Loucy (cell line): Measurements from ENCODE around the gene P2RX2.

Experiments used
- H2AFZ ChIP-seq: fragments of 200-600 bp; sonication (generic); 2 replicates; pipeline ENCODE4 v1.6.0; 2016; ENCODE audit warnings: antibody characterized with exemption, mild to moderate bottlenecking, low read length, moderate library complexity
- H3F3A ChIP-seq: fragments of 200-600 bp; 2 replicates; pipeline ENCODE4 v1.6.0; 2016; ENCODE audit warnings: antibody characterized with exemption, low read depth, mild to moderate bottlenecking
- H3K27me3 ChIP-seq: fragments of 200-600 bp; sonication (generic); 2 replicates; pipeline ENCODE4 v1.6.1; 2014; ENCODE audit warnings: low read length, mild to moderate bottlenecking; ENCODE audit not compliant: insufficient read depth, poor library complexity, severe bottlenecking
- H3K36me3 ChIP-seq: fragments of 200-600 bp; sonication (generic); 2 replicates; pipeline ENCODE4 v1.6.1; 2016; ENCODE audit warnings: low read length; ENCODE audit not compliant: insufficient read depth
- H3K4me1 ChIP-seq: fragments of 200-600 bp; sonication (generic); 2 replicates; pipeline ENCODE4 v1.5.1; 2014; ENCODE audit warnings: low read length, mild to moderate bottlenecking; ENCODE audit not compliant: insufficient read depth, poor library complexity, severe bottlenecking
- H3K4me2 ChIP-seq: fragments of 200-600 bp; sonication (generic); 2 replicates; pipeline ENCODE4 v1.6.0; 2014; ENCODE audit warnings: antibody characterized with exemption, low read length, low read depth, mild to moderate bottlenecking; ENCODE audit not compliant: poor library complexity, severe bottlenecking
- H3K4me3 ChIP-seq: fragments of 200-600 bp; sonication (generic); 2 replicates; pipeline ENCODE4 v1.5.1; 2014; ENCODE audit warnings: low read length, mild to moderate bottlenecking, mixed read lengths; ENCODE audit not compliant: poor library complexity, severe bottlenecking
- H3K79me2 ChIP-seq: fragments of 200-600 bp; sonication (generic); 2 replicates; pipeline ENCODE4 v1.6.1; 2014; ENCODE audit warnings: low read length; ENCODE audit not compliant: insufficient read depth
- H3K9ac ChIP-seq: fragments of 200-600 bp; sonication (generic); 2 replicates; pipeline ENCODE4 v1.6.0; 2014; ENCODE audit warnings: mild to moderate bottlenecking, low read depth, low read length, moderate library complexity; ENCODE audit not compliant: poor library complexity, severe bottlenecking
- H3K9me2 ChIP-seq: fragments of 200-600 bp; sonication (generic); replicated peaks from 2 replicates; pipeline ENCODE4 v1.6.1; 2016; ENCODE audit warnings: low read depth, low read length, mixed read lengths
- H3K9me3 ChIP-seq: fragments of 200-600 bp; sonication (generic); 2 replicates; pipeline ENCODE4 v1.6.1; 2014; ENCODE audit warnings: mild to moderate bottlenecking, antibody characterized with exemption, low read length, low read depth; ENCODE audit not compliant: insufficient read depth
- H4K20me1 ChIP-seq: fragments of 200-600 bp; sonication (generic); 2 replicates; pipeline ENCODE4 v1.6.0; 2014; ENCODE audit warnings: antibody characterized with exemption, low read length, mild to moderate bottlenecking; ENCODE audit not compliant: insufficient read depth, poor library complexity, severe bottlenecking
- EZH2phosphoT487 ChIP-seq: fragments of 200-600 bp; IDR thresholded peaks from 2 replicates; pipeline ENCODE4 v1.6.1; 2018; ENCODE audit warnings: antibody characterized with exemption, mild to moderate bottlenecking, moderate library complexity, borderline replicate concordance
- TF ChIP-seq, protein P1 (sequence below): fragments of 200-600 bp; sonication (generic); conservative IDR thresholded peaks from 2 replicates; pipeline ENCODE4 v1.5.1; 2014; ENCODE audit warnings: mild to moderate bottlenecking, antibody characterized with exemption, low read length

The P2RX2 gene

DNA sequence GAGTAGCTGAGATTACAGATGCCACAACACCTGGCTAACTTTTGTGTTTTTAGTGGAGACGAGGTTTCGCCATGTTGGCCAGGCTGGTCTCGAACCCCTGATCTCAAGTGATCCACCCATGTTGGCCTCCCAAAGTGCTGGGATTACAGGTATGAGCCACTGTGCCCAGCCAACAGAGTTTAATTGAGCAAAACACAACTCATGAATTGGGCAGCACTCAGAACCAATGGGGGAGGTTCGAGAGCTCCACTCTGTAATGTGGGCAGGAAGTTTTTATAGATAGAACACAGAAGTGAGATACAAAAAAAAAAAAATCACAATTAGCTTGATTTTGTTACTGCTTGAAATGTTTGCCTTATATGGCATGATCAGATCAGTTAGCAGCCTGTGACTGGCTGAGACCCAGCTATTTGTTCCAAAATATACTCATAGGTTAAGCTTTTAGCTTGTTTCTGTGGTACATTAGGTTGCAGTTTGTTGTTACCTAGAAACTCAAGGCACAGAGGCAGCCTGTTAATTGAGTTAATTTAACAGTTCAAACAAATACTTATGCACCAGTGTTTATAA lies 1.4 kb upstream of the P2RX2 start:
- no peak overlapping the region for H3K4me3 ChIP-seq
- H3F3A ChIP-seq: no peaks in the 10 kb centered on the region
- peaks cover 15% of the 10 kb centered on the region; the same call in 1 of the 2 replicates for H3K9me3 ChIP-seq
- H3K36me3 ChIP-seq: no peaks in the 10 kb centered on the region
- no peak overlapping the region for H2AFZ ChIP-seq
- no peaks in the 10 kb centered on the region for H3K79me2 ChIP-seq
- H3K4me1 ChIP-seq: peaks cover 3% of the 10 kb centered on the region
- TF ChIP-seq EZH2phosphoT487: no peak
- TF ChIP-seq, protein P1, sequence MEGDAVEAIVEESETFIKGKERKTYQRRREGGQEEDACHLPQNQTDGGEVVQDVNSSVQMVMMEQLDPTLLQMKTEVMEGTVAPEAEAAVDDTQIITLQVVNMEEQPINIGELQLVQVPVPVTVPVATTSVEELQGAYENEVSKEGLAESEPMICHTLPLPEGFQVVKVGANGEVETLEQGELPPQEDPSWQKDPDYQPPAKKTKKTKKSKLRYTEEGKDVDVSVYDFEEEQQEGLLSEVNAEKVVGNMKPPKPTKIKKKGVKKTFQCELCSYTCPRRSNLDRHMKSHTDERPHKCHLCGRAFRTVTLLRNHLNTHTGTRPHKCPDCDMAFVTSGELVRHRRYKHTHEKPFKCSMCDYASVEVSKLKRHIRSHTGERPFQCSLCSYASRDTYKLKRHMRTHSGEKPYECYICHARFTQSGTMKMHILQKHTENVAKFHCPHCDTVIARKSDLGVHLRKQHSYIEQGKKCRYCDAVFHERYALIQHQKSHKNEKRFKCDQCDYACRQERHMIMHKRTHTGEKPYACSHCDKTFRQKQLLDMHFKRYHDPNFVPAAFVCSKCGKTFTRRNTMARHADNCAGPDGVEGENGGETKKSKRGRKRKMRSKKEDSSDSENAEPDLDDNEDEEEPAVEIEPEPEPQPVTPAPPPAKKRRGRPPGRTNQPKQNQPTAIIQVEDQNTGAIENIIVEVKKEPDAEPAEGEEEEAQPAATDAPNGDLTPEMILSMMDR: no peak
- no peak overlapping the region for H3K4me2 ChIP-seq
- H3K27me3 ChIP-seq: no peaks in the 10 kb centered on the region
- H4K20me1 ChIP-seq: no peaks in the 10 kb centered on the region
- no peak overlapping the region for H3K9ac ChIP-seq
- H3K9me2 ChIP-seq: no peaks in the 10 kb centered on the region

DNA sequence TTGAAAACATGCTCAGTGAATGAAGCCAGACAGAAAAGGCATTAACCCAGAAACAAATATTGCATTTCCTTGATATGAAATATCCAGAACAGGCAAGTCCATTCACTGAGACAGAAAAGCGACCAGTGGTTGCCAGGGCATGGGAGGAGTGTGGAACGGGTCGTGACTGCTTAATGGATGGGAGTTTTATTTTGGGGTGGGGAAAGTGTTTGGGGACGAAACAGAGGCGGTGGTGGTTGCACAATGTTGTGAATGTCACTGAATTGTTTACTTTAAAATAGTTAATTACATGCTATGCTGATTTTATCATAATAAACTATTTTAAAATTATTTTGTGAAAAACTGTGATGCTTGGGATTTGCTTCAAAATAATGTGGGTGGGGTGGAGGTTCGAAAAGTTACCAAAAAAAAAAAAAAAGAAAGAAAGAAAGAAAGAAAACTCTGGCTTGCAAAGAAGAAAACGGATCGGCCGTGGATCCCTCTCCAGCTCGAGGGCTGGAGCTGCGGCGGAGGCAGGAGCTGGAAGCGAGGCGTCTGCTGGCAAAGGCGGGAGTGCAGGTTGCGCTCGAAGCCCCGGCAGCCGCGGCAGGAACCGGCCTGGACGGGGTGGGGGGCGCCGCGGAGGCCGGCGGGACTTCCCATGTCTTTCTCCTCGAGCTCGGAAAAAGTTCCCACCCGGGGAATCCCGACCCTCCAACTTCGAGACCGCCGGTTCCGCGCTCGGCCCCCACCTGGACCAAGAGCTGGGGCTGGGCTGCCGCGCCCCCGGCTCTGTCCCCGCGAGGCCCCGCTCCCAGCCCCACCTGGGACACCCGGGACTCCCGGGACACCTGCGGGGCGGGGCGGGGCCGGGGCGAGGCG lies 524 bp upstream of the P2RX2 start:
- Histone ChIP-seq H3K36me3 (no peaks in the 10 kb centered on the region; the same call in 1 of the 2 replicates), H2AFZ (no peak overlapping the region), H3K4me2 (no peak overlapping the region), H3K4me3 (no peak overlapping the region), H3K4me1 (peaks cover 3% of the 10 kb centered on the region), H4K20me1 (no peaks in the 10 kb centered on the region), H3K9me2 (no peaks in the 10 kb centered on the region), H3K9me3 (peaks cover 15% of the 10 kb centered on the region; the same call in 1 of the 2 replicates), H3K9ac (no peak overlapping the region), H3F3A (no peaks in the 10 kb centered on the region), H3K79me2 (no peaks in the 10 kb centered on the region), H3K27me3 (no peaks in the 10 kb centered on the region)
- TF ChIP-seq, protein P1: no peak

DNA sequence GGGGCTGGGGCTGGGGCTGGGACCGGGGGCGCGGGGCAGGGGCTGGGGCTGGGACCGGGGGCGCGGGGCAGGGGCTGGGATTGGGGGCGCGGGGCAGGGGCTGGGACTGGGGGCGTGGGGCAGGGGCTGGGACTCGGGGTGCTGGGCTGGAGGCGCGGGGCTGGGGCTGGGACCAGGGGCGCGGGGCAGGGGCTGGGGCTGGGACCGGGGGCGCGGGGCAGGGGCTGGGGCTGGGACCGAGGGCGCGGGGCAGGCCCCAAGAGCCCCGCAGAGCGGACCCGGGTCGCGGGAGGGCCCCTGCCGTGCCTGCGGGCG lies 452 bp downstream of the P2RX2 start:
- H3F3A ChIP-seq: no peaks in the 10 kb centered on the region
- no peak overlapping the region for H3K4me2 ChIP-seq
- H3K27me3 ChIP-seq: no peaks in the 10 kb centered on the region
- TF ChIP-seq EZH2phosphoT487: no peak
- TF ChIP-seq, protein P1: no peak
- peaks cover 3% of the 10 kb centered on the region for H3K4me1 ChIP-seq
- H3K9me2 ChIP-seq: no peaks in the 10 kb centered on the region
- H3K79me2 ChIP-seq: no peaks in the 10 kb centered on the region
- H3K4me3 ChIP-seq: no peak overlapping the region
- H3K36me3 ChIP-seq: peaks cover 6% of the 10 kb centered on the region; the same call in 1 of the 2 replicates
- no peak overlapping the region for H2AFZ ChIP-seq
- H3K9ac ChIP-seq: no peak overlapping the region
- peaks cover 15% of the 10 kb centered on the region; the same call in 1 of the 2 replicates for H3K9me3 ChIP-seq
- H4K20me1 ChIP-seq: no peaks in the 10 kb centered on the region
